Mucosa of rectum (tissue), 2 donors: Measurements from ENCODE around the gene ADAMTS14.

Experiments
- H3K27ac ChIP-seq, 2 donors: one replicate each; pipeline ENCODE4 v1.7.0; 2013; ENCODE audit warnings: inconsistent platforms in 2 of 2, low read depth in 2 of 2, low read length in 2 of 2
- H3K27me3 ChIP-seq, 2 donors: one replicate each; pipeline ENCODE4 v1.7.0; 2013; ENCODE audit warnings: low read length in 2 of 2; ENCODE audit not compliant: control insufficient read depth in 2 of 2, insufficient read depth in 2 of 2
- H3K36me3 ChIP-seq, 2 donors: one replicate each; pipeline ENCODE4 v1.7.0; 2013; ENCODE audit warnings: low read length in 2 of 2; ENCODE audit not compliant: control insufficient read depth in 2 of 2, insufficient read depth in 2 of 2
- H3K4me1 ChIP-seq, 2 donors: one replicate each; pipeline ENCODE4 v1.7.0; 2013; ENCODE audit warnings: low read length in 2 of 2, mild to moderate bottlenecking in 1 of 2; ENCODE audit not compliant: control insufficient read depth in 2 of 2, insufficient read depth in 2 of 2
- H3K4me3 ChIP-seq, 2 donors: one replicate each; pipeline ENCODE4 v1.7.0; 2013; ENCODE audit warnings: low read length in 2 of 2
- H3K9ac ChIP-seq, 2 donors: one replicate each; pipeline ENCODE4 v1.7.0; 2013; ENCODE audit warnings: low read length in 2 of 2, low read depth in 1 of 2, mild to moderate bottlenecking in 1 of 2
- H3K9me3 ChIP-seq, 2 donors: one replicate each; pipeline ENCODE4 v1.7.0; 2013; ENCODE audit warnings: low read length in 2 of 2; ENCODE audit not compliant: control insufficient read depth in 2 of 2
- donor health status: healthy.
- donor health status: Normal muscosa, but diverticular disease.

The ADAMTS14 gene

DNA sequence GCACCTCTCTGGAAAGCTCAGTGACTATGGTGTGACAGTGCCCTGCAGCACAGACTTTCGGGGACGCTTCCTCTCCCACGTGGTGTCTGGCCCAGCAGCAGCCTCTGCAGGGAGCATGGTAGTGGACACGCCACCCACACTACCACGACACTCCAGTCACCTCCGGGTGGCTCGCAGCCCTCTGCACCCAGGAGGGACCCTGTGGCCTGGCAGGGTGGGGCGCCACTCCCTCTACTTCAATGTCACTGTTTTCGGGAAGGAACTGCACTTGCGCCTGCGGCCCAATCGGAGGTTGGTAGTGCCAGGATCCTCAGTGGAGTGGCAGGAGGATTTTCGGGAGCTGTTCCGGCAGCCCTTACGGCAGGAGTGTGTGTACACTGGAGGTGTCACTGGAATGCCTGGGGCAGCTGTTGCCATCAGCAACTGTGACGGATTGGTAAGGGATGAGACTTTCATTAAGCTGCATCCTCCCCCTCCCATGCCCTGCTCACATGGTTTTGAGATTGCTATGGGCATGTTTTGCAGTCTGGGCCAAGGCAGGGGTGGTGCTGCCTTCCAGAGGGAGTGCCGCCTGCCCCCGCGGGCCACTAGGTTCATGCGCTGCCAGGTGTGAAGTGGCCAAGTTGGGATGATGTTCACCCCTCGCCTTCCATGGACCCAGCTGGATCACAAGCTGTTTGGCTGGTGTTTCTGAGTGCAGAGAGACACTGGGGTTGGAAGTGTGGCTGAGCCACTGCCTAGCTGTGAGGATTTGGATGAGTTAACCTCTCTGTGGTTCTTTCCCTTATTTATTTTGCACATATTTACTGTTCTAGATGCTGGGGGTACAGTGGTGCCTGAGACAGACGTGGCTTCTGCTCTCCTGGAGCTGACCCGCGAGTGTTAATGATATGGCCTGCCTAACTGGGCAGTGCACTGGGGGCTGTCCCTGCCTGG, 2.5 kb downstream of the ADAMTS14 start:
- Histone ChIP-seq H3K27me3 (peaks cover 8 to 29% of the 10 kb centered on the region in 2 donors), H3K4me3 (no peak overlapping the region), H3K9me3 (no peaks in the 10 kb centered on the region), H3K9ac (no peak overlapping the region), H3K4me1 (peaks cover 0 to 2% of the 10 kb centered on the region in 2 donors), H3K36me3 (no peaks in the 10 kb centered on the region), H3K27ac (no peak overlapping the region)

GRCh38 chr10:70675496-70676161, 3.3 kb downstream of the ADAMTS14 start:
- H3K9ac ChIP-seq: no peak overlapping the region
- no peaks in the 10 kb centered on the region for H3K9me3 ChIP-seq
- H3K4me3 ChIP-seq: no peak overlapping the region
- H3K4me1 ChIP-seq: peaks cover 0 to 2% of the 10 kb centered on the region in 2 donors
- peaks cover 6 to 26% of the 10 kb centered on the region in 2 donors for H3K27me3 ChIP-seq
- H3K27ac ChIP-seq: no peak overlapping the region
- no peaks in the 10 kb centered on the region for H3K36me3 ChIP-seq

DNA sequence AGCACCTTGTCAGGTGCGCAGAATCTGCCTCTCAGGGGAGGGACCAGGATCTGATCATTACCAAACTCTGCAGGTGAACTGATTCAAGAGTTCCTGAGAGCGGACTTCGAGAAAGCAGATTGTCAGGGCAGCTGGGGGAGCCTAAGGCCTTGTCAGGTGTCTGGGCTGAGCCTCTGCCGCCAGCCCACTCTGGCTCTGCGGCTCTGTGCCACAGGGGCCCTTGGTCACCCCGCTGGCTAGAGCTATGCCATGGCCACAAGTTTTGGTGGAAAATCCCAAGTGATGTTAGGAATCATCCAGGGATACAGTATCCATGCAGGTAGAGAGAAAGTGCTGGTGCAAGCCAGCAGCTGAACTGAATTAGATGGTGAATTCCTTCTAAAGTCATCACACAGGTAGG, 4.2 kb downstream of the ADAMTS14 start:
- Histone ChIP-seq H3K36me3 (no peaks in the 10 kb centered on the region), H3K27me3 (peaks cover 6 to 25% of the 10 kb centered on the region in 2 donors), H3K27ac (no peak overlapping the region), H3K9ac (no peak overlapping the region), H3K9me3 (no peaks in the 10 kb centered on the region), H3K4me1 (peaks cover 0 to 2% of the 10 kb centered on the region in 2 donors), H3K4me3 (no peak overlapping the region)

- Histone ChIP-seq H3K27ac (no peak overlapping the region), H3K27me3 (peaks cover 6 to 20% of the 10 kb centered on the region in 2 donors), H3K4me3 (no peak overlapping the region), H3K4me1 (peaks cover 0 to 2% of the 10 kb centered on the region in 2 donors), H3K36me3 (no peaks in the 10 kb centered on the region), H3K9ac (no peak overlapping the region), H3K9me3 (no peaks in the 10 kb centered on the region)
Observed at GRCh38 chr10:70677016-70677415, 4.7 kb downstream of the ADAMTS14 start.

DNA sequence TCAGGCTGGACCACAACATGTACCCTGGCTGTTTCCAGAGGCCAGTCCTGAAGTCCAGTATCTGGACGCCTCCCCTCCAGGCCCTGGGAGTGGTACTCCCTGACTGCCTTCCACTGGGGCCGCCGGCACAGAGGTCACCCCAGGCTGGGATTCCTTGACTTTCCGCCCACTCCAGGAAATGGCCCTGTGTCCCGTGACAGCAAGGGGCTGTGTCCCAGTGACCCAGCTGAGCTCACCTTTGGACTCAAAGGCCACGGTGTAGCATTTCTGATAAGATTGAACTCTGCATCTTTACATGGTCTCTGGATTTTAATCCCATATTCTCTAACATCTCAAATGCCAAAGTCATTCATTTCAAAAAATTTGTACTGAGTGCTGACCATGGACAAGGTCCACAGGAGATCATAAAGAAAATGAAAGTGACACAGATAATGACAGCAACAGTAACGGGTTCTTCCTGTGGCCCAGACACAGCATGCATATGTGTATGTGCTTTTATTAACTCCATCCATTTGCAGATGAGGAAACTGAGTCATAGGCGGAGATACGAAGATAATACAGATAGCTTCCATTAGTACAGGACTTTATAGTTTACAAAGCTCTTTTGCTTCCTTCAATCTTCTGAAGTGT, 5.4 kb downstream of the ADAMTS14 start:
- Histone ChIP-seq H3K36me3 (no peaks in the 10 kb centered on the region), H3K4me1 (peaks cover 0 to 2% of the 10 kb centered on the region in 2 donors), H3K9ac (no peak overlapping the region), H3K9me3 (no peaks in the 10 kb centered on the region), H3K4me3 (no peak overlapping the region), H3K27ac (no peak overlapping the region), H3K27me3 (peaks cover 6 to 19% of the 10 kb centered on the region in 2 donors)

GRCh38 chr10:70678250-70678635, 5.9 kb downstream of the ADAMTS14 start:
- H3K9me3 ChIP-seq: no peaks in the 10 kb centered on the region
- H3K4me1 ChIP-seq: peaks cover 0 to 2% of the 10 kb centered on the region in 2 donors
- H3K9ac ChIP-seq: no peak overlapping the region
- H3K36me3 ChIP-seq: no peaks in the 10 kb centered on the region
- H3K27ac ChIP-seq: no peak overlapping the region
- H3K4me3 ChIP-seq: no peak overlapping the region
- peaks cover 6 to 18% of the 10 kb centered on the region in 2 donors for H3K27me3 ChIP-seq

- no peaks in the 10 kb centered on the region for H3K9me3 ChIP-seq
- H3K36me3 ChIP-seq: no peaks in the 10 kb centered on the region
- peaks cover 6 to 14% of the 10 kb centered on the region in 2 donors for H3K27me3 ChIP-seq
- no peak overlapping the region for H3K27ac ChIP-seq
- H3K4me3 ChIP-seq: no peak overlapping the region
- H3K4me1 ChIP-seq: peaks cover 2% of the 10 kb centered on the region in 2 donors
- H3K9ac ChIP-seq: no peak overlapping the region
Observed at GRCh38 chr10:70678757-70679489, 6.6 kb downstream of the ADAMTS14 start.

GRCh38 chr10:70679498-70679897, 7.2 kb downstream of the ADAMTS14 start:
- no peaks in the 10 kb centered on the region for H3K36me3 ChIP-seq
- H3K27ac ChIP-seq: no peak overlapping the region
- no peak overlapping the region for H3K4me3 ChIP-seq
- H3K27me3 ChIP-seq: peaks cover 6 to 8% of the 10 kb centered on the region in 2 donors
- H3K9me3 ChIP-seq: no peaks in the 10 kb centered on the region
- no peak overlapping the region for H3K9ac ChIP-seq
- H3K4me1 ChIP-seq: peaks cover 2% of the 10 kb centered on the region in 2 donors

- H3K27me3 ChIP-seq: peaks cover 1 to 5% of the 10 kb centered on the region in 2 donors
- no peaks in the 10 kb centered on the region for H3K36me3 ChIP-seq
- no peak overlapping the region for H3K9ac ChIP-seq
- no peak overlapping the region for H3K4me3 ChIP-seq
- H3K27ac ChIP-seq: no peak overlapping the region
- H3K4me1 ChIP-seq: peaks cover 2% of the 10 kb centered on the region in 2 donors
- H3K9me3 ChIP-seq: no peaks in the 10 kb centered on the region
Observed at GRCh38 chr10:70680899-70681730, 8.8 kb downstream of the ADAMTS14 start.
